Measurements from ENCODE around the gene URB1.
"Not testable (repeated sequence)": the region's sequence is repeated elsewhere in the genome, so short reads cannot be mapped to it uniquely, and the experiment has no call there.

The URB1 gene, protein sequence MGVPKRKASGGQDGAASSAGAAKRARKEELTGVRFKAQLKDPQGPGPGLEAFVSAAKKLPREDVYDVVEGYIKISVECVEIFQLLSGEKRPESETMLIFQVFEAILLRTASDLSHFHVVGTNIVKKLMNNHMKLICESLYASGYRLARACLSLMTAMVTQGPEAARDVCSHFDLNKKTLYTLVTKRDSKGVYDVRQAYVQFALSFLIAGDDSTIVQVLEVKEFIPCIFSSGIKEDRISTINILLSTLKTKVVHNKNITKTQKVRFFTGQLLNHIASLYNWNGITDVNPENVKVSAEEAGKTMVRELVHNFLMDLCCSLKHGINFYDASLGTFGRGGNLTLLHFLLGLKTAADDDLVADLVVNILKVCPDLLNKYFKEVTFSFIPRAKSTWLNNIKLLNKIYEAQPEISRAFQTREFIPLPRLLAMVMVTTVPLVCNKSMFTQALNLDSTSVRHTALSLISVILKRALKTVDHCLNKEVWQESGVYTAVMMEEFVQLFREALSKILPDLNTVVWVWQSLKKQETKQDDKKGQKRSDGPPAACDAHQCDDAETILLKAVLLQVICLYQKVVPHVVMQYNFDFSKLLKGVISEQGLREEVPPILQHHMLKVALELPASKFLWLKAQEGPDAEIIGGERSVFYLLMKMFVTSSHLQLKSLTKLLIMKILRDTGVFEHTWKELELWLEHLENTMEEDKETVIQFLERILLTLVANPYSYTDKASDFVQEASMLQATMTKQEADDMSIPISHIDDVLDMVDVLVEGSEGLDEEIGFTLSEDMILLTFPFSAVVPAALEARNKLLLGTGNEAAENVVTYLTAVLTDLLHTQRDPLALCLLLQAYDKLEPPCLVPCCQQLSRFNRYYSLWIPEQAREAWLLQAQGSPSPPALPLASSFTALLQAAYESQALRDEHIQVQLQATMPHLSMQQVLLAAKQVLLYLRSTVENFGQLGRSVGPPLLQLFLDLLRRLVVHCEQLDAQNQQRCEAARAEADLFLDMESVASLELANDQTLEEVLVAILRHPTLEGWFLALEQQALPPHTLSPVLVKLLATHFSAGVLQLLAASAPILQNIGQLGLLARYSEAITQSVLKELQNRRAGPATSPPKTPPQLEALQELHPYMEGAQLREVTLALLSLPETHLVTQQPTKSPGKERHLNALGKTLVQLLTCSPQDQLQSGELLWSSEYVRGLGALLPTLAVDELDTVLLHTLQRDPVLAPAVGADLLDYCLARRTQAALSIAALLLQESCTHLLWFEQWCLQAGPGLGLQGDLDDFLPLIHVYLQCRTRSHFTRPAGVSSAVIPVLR (N-terminal part only)

DNA sequence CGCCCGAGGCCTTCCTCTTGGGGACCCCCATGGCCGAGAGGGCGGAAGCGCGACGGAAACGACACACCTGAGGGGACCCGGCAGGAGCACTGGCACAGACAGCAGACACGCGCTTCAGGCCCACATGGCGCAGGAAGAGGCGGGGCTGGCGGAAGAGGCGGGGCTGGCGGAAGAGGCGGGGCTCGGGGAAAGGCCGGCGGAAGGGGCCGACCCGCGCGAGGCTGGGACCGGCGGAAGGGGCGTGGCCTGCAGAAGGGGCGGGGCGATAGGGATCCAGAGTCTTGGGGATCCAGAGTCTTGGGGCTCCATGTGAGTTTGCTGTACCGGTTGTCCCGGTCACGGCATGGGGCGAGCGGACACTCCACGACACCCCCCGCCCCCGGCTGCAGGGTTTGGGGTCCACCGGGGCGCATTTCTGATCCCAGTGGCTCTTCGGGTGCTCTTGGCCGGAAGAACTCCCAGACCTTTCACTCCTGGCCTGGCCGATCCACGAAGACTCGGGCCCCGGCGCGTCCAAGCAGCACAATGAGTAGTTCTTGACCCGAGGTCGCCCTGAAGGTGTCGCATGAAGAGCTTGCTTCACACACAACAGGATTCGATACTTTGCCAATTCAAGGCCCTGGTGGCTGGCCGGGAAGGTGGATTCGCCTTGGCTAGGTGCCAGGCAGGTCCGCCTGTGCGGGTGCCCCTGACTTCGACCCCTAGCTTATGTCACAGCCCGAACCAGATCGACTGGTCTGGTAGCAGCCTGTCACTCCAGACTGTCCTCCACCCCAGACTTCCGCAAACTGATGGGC lies at the start of gene URB1:
Gene URB1, minus strand, starts transcription at position 133 of the 797 bp plus-strand sequence. Its CDS starts 102 bp downstream, at position 31.
- Histone ChIP-seq H3K4me2 (peak within 1 kb of the TSS; percentile 75), H3K27me3 (no peaks in the 10 kb centered on the region), H3K27ac (peak within 1 kb of the TSS; percentile 75), H3K9ac (peak within 1 kb of the TSS; percentile 80), H3K9me3 (no peaks in the 10 kb centered on the region; the same call in 1 of the 2 replicates), H3K4me1 (peaks cover 19% of the 10 kb centered on the region), H3K36me3 (peaks cover 28% of the 10 kb centered on the region), H3K4me3 (peak within 1 kb of the TSS; percentile 90), H4K20me1 (peaks cover 41% of the 10 kb centered on the region)
- TF ChIP-seq Cebpa-rat (IDR thresholded peaks at IDR 0.05), result no peak

- Histone ChIP-seq H3K4me1 (peaks cover 17% of the 10 kb centered on the region), H4K20me1 (no peaks in the 10 kb centered on the region), H3K9ac (no peak overlapping the region), H3K27ac (peak overlapping the region; percentile 55), H3K4me2 (peak overlapping the region; percentile 60), H3K9me3 (no peaks in the 10 kb centered on the region), H3K4me3 (no peak overlapping the region), H3K27me3 (no peaks in the 10 kb centered on the region), H3K36me3 (no peaks in the 10 kb centered on the region)
- TF ChIP-seq Cebpa-rat (IDR thresholded peaks at IDR 0.05), result no peak
These were observed 44.9 kb upstream of the URB1 start for GRCh38 chr21:32437729-32438128.

GRCh38 chr21:32432982-32433660 lies 40.3 kb upstream of the URB1 start:
- H3K4me3 ChIP-seq, H3K27ac ChIP-seq, H3K27me3 ChIP-seq, H3K9ac ChIP-seq, H3K4me2 ChIP-seq, H4K20me1 ChIP-seq, H3K36me3 ChIP-seq: not testable (repeated sequence)
- Histone ChIP-seq H3K4me1 (peaks cover 12% of the 10 kb centered on the region), H3K9me3 (peaks cover 11% of the 10 kb centered on the region; the same call in 1 of the 2 replicates)

GRCh38 chr21:32427958-32428623 lies 35.3 kb upstream of the URB1 start:
- Histone ChIP-seq H3K27me3 (no peaks in the 10 kb centered on the region), H3K4me1 (no peaks in the 10 kb centered on the region), H4K20me1 (no peaks in the 10 kb centered on the region), H3K27ac (no peak overlapping the region), H3K4me2 (no peak overlapping the region), H3K36me3 (no peaks in the 10 kb centered on the region), H3K9ac (no peak overlapping the region), H3K9me3 (peaks cover 11% of the 10 kb centered on the region; the same call in 1 of the 2 replicates), H3K4me3 (no peak overlapping the region)
- no peak for TF ChIP-seq Cebpa-rat (IDR thresholded peaks at IDR 0.05)

- Histone ChIP-seq H3K9ac (no peak overlapping the region), H3K4me3 (no peak overlapping the region), H3K4me2 (no peak overlapping the region), H3K36me3 (no peaks in the 10 kb centered on the region), H3K27ac (no peak overlapping the region), H3K9me3 (peaks cover 10% of the 10 kb centered on the region), H3K27me3 (no peaks in the 10 kb centered on the region), H3K4me1 (no peaks in the 10 kb centered on the region), H4K20me1 (no peaks in the 10 kb centered on the region)
- no peak for TF ChIP-seq Cebpa-rat (IDR thresholded peaks at IDR 0.05)
These were observed 33.8 kb upstream of the URB1 start for GRCh38 chr21:32426592-32427051.

GRCh38 chr21:32426066-32426465 lies 33.3 kb upstream of the URB1 start:
- no peak overlapping the region for H3K27ac ChIP-seq
- H3K4me2 ChIP-seq, result no peak overlapping the region
- TF ChIP-seq Cebpa-rat (IDR thresholded peaks at IDR 0.05), result no peak
- no peaks in the 10 kb centered on the region for H3K27me3 ChIP-seq
- no peaks in the 10 kb centered on the region for H3K4me1 ChIP-seq
- no peak overlapping the region for H3K4me3 ChIP-seq
- H3K9me3 ChIP-seq, result peaks cover 10% of the 10 kb centered on the region
- H3K9ac ChIP-seq, result no peak overlapping the region
- H3K36me3 ChIP-seq, result no peaks in the 10 kb centered on the region
- H4K20me1 ChIP-seq, result no peaks in the 10 kb centered on the region

DNA sequence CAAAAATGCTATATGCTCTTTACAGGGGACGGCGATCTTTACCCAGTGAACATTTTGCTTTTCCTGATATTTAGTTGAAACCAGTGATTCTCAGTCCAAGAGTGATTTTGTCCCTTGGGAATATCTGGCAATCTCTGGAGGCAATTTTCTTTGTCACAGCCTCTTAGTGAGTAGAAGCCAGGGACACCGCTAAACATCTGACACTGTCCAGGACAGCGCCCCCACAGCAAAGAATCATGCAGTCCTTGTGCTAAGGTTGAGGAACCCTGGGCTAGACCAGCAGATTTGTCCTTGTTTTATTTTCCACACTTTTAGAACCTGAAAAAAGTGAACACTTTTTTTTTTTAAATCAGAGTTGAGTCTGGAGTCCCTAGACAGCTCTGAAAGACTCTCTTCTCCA lies 32.8 kb upstream of the URB1 start:
- TF ChIP-seq Cebpa-rat (IDR thresholded peaks at IDR 0.05), result no peak

GRCh38 chr21:32424674-32425073 lies 31.9 kb upstream of the URB1 start:
- no peaks in the 10 kb centered on the region for H3K36me3 ChIP-seq
- H3K9me3 ChIP-seq, result peaks cover 7% of the 10 kb centered on the region; the same call in 1 of the 2 replicates
- no peak overlapping the region for H3K27ac ChIP-seq
- H3K9ac ChIP-seq, result no peak overlapping the region
- TF ChIP-seq Cebpa-rat (IDR thresholded peaks at IDR 0.05), result no peak
- H3K27me3 ChIP-seq, result no peaks in the 10 kb centered on the region
- H3K4me1 ChIP-seq, result no peaks in the 10 kb centered on the region
- H4K20me1 ChIP-seq, result no peaks in the 10 kb centered on the region
- no peak overlapping the region for H3K4me2 ChIP-seq
- no peak overlapping the region for H3K4me3 ChIP-seq

More for the DNA sequence above, 32.8 kb upstream of the URB1 start:
- H4K20me1 ChIP-seq, result no peaks in the 10 kb centered on the region
- no peak overlapping the region for H3K9ac ChIP-seq
- no peaks in the 10 kb centered on the region for H3K27me3 ChIP-seq
- H3K27ac ChIP-seq, result no peak overlapping the region
- no peak overlapping the region for H3K4me2 ChIP-seq
- no peaks in the 10 kb centered on the region for H3K4me1 ChIP-seq
- no peak overlapping the region for H3K4me3 ChIP-seq
- no peaks in the 10 kb centered on the region for H3K36me3 ChIP-seq
- peaks cover 10% of the 10 kb centered on the region for H3K9me3 ChIP-seq

Data from BLaER1 (cell line).